ENCODE data around the gene ARPC4.

DNA sequence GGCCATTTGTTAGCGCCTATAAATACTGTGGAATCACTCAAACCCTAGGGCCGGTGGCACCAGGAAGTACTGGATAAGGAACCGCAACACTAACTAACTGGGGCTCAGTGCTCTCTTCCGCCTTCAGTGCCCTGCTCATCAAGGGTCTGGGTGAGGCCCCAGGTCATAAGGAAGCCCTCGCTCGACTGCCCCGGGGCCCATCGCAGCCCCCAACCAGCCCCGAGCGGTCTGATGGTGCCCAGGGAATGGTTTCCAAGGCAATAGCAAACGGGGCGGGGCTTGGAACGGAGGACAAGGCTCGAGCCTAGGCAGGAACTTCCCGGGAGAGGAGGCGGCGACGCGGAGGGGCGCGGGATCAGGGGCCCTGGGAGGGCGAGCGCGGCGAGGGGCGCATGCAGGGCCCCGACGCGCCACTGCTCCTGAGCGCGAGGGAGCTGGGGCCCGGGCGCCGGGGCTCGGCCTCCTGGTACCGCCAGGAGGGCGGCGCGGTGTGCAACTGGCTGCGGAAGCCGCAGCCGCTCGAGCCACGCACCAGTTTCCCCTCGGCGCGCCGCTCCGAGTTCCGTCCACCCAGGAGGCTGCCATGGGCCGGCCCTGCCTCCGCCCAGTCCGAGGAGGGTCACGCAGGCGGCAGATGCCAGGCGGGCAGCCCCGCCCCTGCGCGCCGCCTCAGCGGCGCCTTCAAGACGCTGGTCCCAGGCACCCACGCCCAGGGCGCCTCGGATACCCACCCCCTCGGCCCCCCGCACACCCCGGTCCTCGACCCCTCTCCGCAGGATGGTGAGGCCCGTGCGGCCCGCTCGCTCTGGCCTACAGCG, 16.9 kb downstream of the ARPC4 start, which contains the start of gene TTLL3:
- TF ChIP-seq CTCF (IDR thresholded peaks at IDR 0.05) (no peak), POLR2A (IDR thresholded peaks at IDR 0.05) (peak; percentile 52)
